Sigmoid colon (tissue), 4 donors: ENCODE measurements around the gene CEP112.

Experiments
- CTCF ChIP-seq, 4 experiments: fragments of 450-650 bp in 3 of 4; fragments of 200-600 bp in 1 of 4; IDR thresholded peaks; one replicate each; pipeline ENCODE4 v1.5.1; 2016 to 2019; ENCODE audit warnings: antibody characterized with exemption in 4 of 4, mild to moderate bottlenecking in 3 of 4, moderate library complexity in 2 of 4
- EP300 ChIP-seq, 4 donors: sonication (generic); formaldehyde crosslinking; IDR thresholded peaks; one replicate each; pipeline ENCODE4 v1.6.1; 2017; ENCODE audit warnings: antibody characterized with exemption in 4 of 4
- POLR2A ChIP-seq, 2 donors: fragments of 450-650 bp; IDR thresholded peaks; one replicate each; pipeline ENCODE4 v1.6.1; 2016; ENCODE audit warnings: antibody characterized with exemption in 2 of 2, mild to moderate bottlenecking in 2 of 2, moderate library complexity in 2 of 2

- TF ChIP-seq CTCF (IDR thresholded peaks at IDR 0.05) (no peak), EP300 (IDR thresholded peaks at IDR 0.05) (no peak), POLR2A (IDR thresholded peaks at IDR 0.05) (no peak)
Observed at GRCh38 chr17:65885541-65886312, 306.2 kb downstream of the CEP112 start.
